LNCaP clone FGC (cell line): ENCODE results near the gene MYO18B.
A peak's percentile ranks its signal among the peaks of the same experiment; 100 is the strongest.

Experiments used
- DNase-seq: peaks from one replicate; pipeline ENCODE4 v3.0.0-alpha.2; 2011; ENCODE audit warnings: low read depth
- H3K4me3 ChIP-seq: 2 replicates; pipeline ENCODE4 v1.5.1; 2011; ENCODE audit warnings: mild to moderate bottlenecking, low read depth, low read length, control low read depth
- CTCF ChIP-seq: IDR thresholded peaks from 2 replicates; pipeline ENCODE4 v1.5.1; 2012; ENCODE audit warnings: mild to moderate bottlenecking; ENCODE audit not compliant: control insufficient read depth, insufficient read depth; ENCODE audit errors: extremely low read depth

MYO18B gene

DNA sequence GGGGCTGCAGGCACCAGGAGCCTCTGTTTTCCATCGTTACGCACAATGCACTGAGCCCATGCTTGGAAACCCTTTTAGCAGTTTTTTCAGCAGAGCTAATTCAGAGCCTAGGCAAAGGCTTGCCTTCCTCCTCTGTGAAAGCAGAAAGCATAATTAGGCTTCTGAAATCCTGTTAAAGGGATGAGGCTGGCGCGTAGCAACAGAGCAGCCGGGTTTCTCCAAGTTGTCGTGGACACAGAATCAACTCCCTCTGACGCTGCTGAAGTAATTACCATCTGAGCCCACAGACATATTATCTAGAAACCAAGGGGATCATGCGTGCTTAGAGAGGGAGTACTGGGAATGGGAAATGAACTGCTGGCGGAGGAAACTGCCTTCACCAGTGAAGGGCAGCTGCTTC lies 85.4 kb downstream of the MYO18B start:
- H3K4me3 ChIP-seq = no peak overlapping the region
- TF ChIP-seq CTCF = no peak
- DNase-seq = no peak

GRCh38 chr22:25828422-25828821 lies 86.4 kb downstream of the MYO18B start:
- no peak for DNase-seq
- TF ChIP-seq CTCF = no peak
- H3K4me3 ChIP-seq = no peak overlapping the region

GRCh38 chr22:25829237-25829636 lies 87.2 kb downstream of the MYO18B start:
- TF ChIP-seq CTCF = no peak
- H3K4me3 ChIP-seq = no peak overlapping the region
- no peak for DNase-seq

DNA sequence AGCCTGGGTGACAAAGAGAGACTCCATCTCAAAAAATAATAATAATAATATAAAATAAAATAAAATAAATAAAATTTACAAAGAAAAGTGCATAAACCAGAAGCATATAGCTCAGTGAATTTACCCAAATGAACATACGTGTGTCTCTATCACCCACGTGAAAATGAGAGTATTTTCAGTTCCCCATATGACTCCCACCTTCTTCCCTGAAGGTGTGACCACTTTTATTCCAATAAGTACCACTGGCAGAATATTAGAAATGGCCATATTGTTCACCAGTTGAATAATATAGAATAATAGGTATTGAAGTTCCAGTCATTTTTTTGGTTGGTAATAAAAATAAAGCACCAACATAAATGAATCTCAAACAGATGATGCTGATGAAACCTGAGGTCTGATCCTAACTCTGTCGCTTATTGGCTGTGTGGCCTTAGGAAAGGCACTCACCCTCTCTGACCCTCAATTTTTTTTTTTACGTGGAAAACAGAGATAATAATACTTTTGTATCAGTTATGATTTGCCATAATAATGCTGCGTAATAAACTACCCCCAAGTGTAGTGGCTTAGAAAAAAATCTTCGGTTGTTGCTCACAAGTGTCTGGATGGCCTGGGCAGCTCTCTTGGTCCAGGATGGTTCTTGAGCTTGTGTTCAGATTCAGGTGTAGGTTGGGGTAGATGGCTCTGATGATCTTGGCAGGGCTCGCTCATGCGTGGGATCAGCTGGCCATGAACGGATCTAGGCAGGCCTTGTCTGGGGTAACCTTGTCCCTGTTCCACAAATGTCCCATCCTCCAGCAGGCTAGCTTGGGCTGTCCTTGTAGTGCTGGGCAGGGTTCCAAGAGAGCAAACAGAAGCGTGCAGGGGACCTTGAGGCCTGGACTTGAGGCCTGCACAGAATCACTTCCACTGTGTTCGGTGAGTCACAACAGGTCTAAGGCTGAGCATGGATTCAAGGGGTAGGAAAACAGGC lies 88.1 kb downstream of the MYO18B start:
- no peak for TF ChIP-seq CTCF
- peak; percentile 14 for DNase-seq
- no peak overlapping the region for H3K4me3 ChIP-seq

- no peak overlapping the region for H3K4me3 ChIP-seq
- no peak for TF ChIP-seq CTCF
- no peak for DNase-seq
Measured at GRCh38 chr22:25833091-25833490, 91.1 kb downstream of the MYO18B start.

- no peak for TF ChIP-seq CTCF
- no peak for DNase-seq
- H3K4me3 ChIP-seq = no peak overlapping the region
Measured at GRCh38 chr22:25833676-25834075, 91.7 kb downstream of the MYO18B start.
